SK-N-MC (cell line): Measurements from ENCODE around the gene PRDM10.

Experiments used
- DNase-seq: peaks from one replicate; pipeline ENCODE4 v3.0.0-alpha.2; 2011; ENCODE audit warnings: low read depth, low spot score
- H3K27ac ChIP-seq: fragments of 200-600 bp; sonication (generic); 2 replicates; pipeline ENCODE4 v1.5.1; 2016; ENCODE audit warnings: mixed run types
- H3K36me3 ChIP-seq: fragments of 200-600 bp; sonication (generic); 2 replicates; pipeline ENCODE4 v1.6.1; 2017; ENCODE audit warnings: antibody characterized with exemption, low read length, mixed read lengths; ENCODE audit not compliant: insufficient read depth
- H3K4me3 ChIP-seq: fragments of 200-600 bp; sonication (generic); 2 replicates; pipeline ENCODE4 v1.5.1; 2016
- H3K9ac ChIP-seq: fragments of 200-600 bp; sonication (generic); 2 replicates; pipeline ENCODE4 v1.8.0; 2017; ENCODE audit warnings: mixed run types, mixed read lengths; ENCODE audit not compliant: insufficient read length
- H3K9me3 ChIP-seq: fragments of 200-600 bp; sonication (generic); 2 replicates; pipeline ENCODE4 v1.6.1; 2017; ENCODE audit warnings: low read depth, mild to moderate bottlenecking, antibody characterized with exemption, low read length, moderate library complexity, mixed read lengths
- EZH2 ChIP-seq: fragments of 200-600 bp; sonication (generic); IDR thresholded peaks from one replicate; pipeline ENCODE4 v1.6.1; 2017; ENCODE audit warnings: antibody characterized with exemption
- FOXP2 ChIP-seq: optimal IDR thresholded peaks from 2 replicates; pipeline ENCODE3; 2011; ENCODE audit warnings: mild to moderate bottlenecking, moderate library complexity; ENCODE audit not compliant: insufficient read depth; ENCODE audit errors: extremely low read length, control extremely low read depth
- POLR2AphosphoS5 ChIP-seq: IDR thresholded peaks from 2 replicates; pipeline ENCODE4 v1.6.1; 2012; ENCODE audit warnings: mild to moderate bottlenecking, low read depth, low read length, borderline replicate concordance

PRDM10 gene

DNA sequence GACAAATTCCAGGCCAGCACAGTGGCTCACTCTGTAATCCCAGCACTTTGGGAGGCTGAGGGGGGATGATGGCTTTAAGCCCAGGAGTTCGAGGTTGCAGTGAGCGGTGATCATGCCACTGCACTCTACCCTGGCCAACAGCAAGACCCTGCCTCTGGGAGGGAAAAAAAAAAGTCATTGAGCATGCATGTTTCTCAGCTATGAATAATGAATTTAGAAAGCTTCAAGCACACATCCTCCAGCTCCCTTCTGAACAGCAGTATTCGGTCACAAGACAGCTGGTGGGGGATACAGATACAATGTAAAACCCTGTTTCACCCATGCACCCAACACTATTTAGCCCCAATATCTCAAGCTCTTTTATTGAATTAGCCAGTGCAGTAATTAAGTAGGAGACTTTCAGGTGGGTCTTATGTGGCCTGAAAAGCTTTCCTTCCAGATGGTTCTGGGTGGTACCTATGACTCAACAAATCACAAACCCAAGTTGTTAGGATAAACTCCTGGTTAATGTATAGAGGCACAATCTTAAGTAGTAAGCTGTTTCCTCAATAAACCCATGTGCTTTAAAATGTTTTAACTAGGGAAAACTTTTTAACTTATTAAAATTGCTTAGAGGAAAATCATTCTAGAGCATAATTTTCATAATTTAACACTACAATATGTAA lies 13.4 kb downstream of the PRDM10 start:
- Histone ChIP-seq H3K9me3 (no peaks in the 10 kb centered on the region), H3K4me3 (no peak overlapping the region), H3K9ac (no peak overlapping the region), H3K27ac (peak overlapping the region; percentile 21; the same call in 1 of the 2 replicates), H3K36me3 (no peaks in the 10 kb centered on the region)
- TF ChIP-seq POLR2AphosphoS5, result no peak
- TF ChIP-seq FOXP2, result no peak
- no peak for TF ChIP-seq EZH2
- DNase-seq, result no peak

DNA sequence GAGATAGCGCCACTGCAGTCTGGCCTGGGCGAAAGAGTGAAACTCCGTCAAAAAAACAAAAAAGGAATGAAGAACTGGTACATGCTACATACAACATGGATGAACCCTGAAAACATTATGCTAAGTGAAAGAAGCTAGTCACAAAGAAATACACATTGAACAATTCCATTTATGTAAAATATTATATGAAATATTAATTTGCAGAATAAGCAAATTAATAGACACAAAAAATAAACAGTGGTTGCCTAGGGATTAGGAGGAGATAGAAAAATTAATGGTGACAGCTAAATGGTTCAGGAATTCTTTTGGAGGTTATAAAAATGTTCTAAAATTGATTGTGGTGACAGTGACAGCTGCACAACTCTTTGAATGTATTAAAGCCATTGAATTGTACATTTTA lies 14.7 kb downstream of the PRDM10 start:
- TF ChIP-seq EZH2 (no peak), POLR2AphosphoS5 (no peak), FOXP2 (no peak)
- Histone ChIP-seq H3K36me3 (no peaks in the 10 kb centered on the region), H3K4me3 (no peak overlapping the region), H3K9me3 (no peaks in the 10 kb centered on the region), H3K27ac (no peak overlapping the region), H3K9ac (no peak overlapping the region)
- DNase-seq, result no peak

GRCh38 chr11:129985823-129986222 lies 16.8 kb downstream of the PRDM10 start:
- no peaks in the 10 kb centered on the region for H3K36me3 ChIP-seq
- H3K4me3 ChIP-seq, result no peak overlapping the region
- no peak for DNase-seq
- no peak overlapping the region for H3K9ac ChIP-seq
- no peak overlapping the region for H3K27ac ChIP-seq
- H3K9me3 ChIP-seq, result no peaks in the 10 kb centered on the region
- TF ChIP-seq EZH2, result no peak

DNA sequence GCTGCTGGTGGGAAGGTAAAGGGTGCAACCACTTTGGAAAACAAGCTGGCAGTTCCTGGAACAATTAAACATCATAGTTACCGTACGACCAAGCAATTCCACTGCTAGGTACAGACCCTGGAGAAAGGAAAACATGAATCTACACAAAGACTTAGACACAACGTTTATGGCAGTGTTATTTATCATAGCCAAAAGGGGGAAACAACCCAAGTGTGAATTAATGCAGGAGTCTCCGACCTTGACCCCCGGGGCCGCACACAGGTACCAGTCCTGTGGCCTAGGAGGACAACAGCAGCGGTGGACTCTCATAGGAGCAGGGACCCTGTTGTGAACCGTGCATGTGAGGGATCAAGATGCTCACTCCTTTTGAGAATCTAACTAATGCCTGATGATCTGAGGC lies 22.5 kb downstream of the PRDM10 start:
- Histone ChIP-seq H3K36me3 (no peaks in the 10 kb centered on the region), H3K4me3 (no peak overlapping the region), H3K27ac (no peak overlapping the region), H3K9ac (no peak overlapping the region), H3K9me3 (no peaks in the 10 kb centered on the region)
- no peak for DNase-seq
- TF ChIP-seq FOXP2, result no peak
- no peak for TF ChIP-seq EZH2
- no peak for TF ChIP-seq POLR2AphosphoS5

- H3K27ac ChIP-seq, result no peak overlapping the region
- H3K9ac ChIP-seq, result no peak overlapping the region
- DNase-seq, result no peak
- no peak for TF ChIP-seq EZH2
- no peak for TF ChIP-seq POLR2AphosphoS5
- TF ChIP-seq FOXP2, result no peak
- H3K9me3 ChIP-seq, result no peaks in the 10 kb centered on the region
- no peaks in the 10 kb centered on the region for H3K36me3 ChIP-seq
- H3K4me3 ChIP-seq, result no peak overlapping the region
Measured at GRCh38 chr11:129979046-129979605, 23.5 kb downstream of the PRDM10 start.

GRCh38 chr11:129978447-129978846 lies 24.2 kb downstream of the PRDM10 start:
- no peaks in the 10 kb centered on the region for H3K36me3 ChIP-seq
- no peak for DNase-seq
- no peak overlapping the region for H3K27ac ChIP-seq
- no peak overlapping the region for H3K4me3 ChIP-seq
- no peak for TF ChIP-seq EZH2
- no peak overlapping the region for H3K9ac ChIP-seq
- no peaks in the 10 kb centered on the region for H3K9me3 ChIP-seq

DNA sequence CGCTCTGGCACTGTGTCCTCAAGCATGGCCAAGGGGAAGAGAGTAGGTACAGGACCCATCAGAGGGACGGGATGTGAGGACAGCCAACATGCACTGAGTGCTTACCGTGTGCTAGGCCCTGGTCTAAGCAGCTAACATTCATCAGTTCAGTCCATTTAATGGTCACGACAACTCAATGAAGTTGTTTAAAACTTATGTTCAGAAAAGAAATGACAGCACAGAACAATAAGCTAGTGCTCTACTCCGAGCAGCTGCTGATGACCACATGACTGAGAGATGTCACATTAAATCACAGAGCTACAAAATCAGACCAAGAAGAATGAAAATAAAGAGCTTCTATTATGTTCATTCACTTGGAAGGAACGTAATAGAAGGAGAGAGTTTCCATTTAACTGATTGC lies 26.3 kb downstream of the PRDM10 start:
- no peak overlapping the region for H3K27ac ChIP-seq
- H3K36me3 ChIP-seq, result no peaks in the 10 kb centered on the region
- H3K9ac ChIP-seq, result no peak overlapping the region
- H3K9me3 ChIP-seq, result no peaks in the 10 kb centered on the region
- no peak for DNase-seq
- no peak overlapping the region for H3K4me3 ChIP-seq
- TF ChIP-seq EZH2 (no peak), FOXP2 (no peak), POLR2AphosphoS5 (no peak)

DNA sequence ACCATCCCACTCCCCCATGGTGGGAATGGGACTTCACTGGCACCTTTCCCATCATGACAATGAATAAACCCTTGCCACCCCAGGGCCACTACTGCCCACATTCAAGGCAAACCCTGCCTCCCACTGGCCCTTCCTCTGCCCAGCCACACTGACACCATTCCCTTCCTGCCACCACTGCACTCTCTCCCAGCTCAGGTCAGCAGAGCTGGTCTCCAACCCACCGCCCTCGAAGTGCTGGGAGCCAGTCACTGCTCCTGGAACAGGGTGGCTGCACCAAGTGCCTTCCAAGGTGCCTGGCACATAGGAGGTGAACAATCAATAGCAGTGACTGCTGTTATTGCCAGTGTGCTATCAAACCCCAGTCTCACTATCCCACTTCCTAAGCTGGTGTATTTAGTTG lies 27.1 kb downstream of the PRDM10 start:
- DNase-seq, result no peak
- TF ChIP-seq EZH2, result no peak
- H3K27ac ChIP-seq, result no peak overlapping the region
- H3K9me3 ChIP-seq, result no peaks in the 10 kb centered on the region
- no peak overlapping the region for H3K4me3 ChIP-seq
- no peak overlapping the region for H3K9ac ChIP-seq
- no peaks in the 10 kb centered on the region for H3K36me3 ChIP-seq

DNA sequence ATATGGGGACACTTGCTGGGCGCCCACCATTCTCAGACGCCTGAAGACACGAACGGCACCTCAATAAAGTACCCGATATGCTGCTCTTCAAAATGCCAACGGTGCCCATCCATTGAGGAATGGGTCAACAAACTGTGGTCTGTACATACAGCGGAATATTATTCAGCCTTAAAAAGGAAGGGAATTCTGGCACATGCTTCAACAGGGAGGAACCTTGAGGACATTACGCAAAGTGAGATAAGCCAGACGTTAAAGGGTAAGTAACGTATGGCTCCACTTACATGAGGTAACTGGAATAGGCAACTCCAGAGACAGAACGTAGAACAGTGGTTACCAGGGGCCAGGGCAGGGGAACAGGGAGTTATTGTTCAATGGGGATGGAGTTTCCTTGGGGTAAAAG lies 28.0 kb downstream of the PRDM10 start:
- no peaks in the 10 kb centered on the region for H3K36me3 ChIP-seq
- no peak overlapping the region for H3K27ac ChIP-seq
- no peak overlapping the region for H3K9ac ChIP-seq
- H3K9me3 ChIP-seq, result no peaks in the 10 kb centered on the region
- TF ChIP-seq FOXP2 (no peak), EZH2 (no peak), POLR2AphosphoS5 (no peak)
- no peak for DNase-seq
- H3K4me3 ChIP-seq, result no peak overlapping the region

GRCh38 chr11:129974237-129974636 lies 28.4 kb downstream of the PRDM10 start:
- Histone ChIP-seq H3K36me3 (no peaks in the 10 kb centered on the region), H3K27ac (no peak overlapping the region), H3K4me3 (no peak overlapping the region), H3K9me3 (no peaks in the 10 kb centered on the region), H3K9ac (no peak overlapping the region)
- no peak for DNase-seq
- no peak for TF ChIP-seq EZH2
- no peak for TF ChIP-seq POLR2AphosphoS5
- TF ChIP-seq FOXP2, result no peak
